BJ (cell line): ENCODE results near the gene GOLGA6L22. TPM values are rescaled to one million over a fixed set of nuclear protein-coding genes. Genes with fewer than 3 reads are reported as not detected.
"Not testable (repeated sequence)": the region's sequence is repeated elsewhere in the genome, so short reads cannot be mapped to it uniquely, and the experiment has no call there.

Experiments
- CTCF ChIA-PET: fragments of 350-600 bp; formaldehyde crosslinking; extraction: SDS; loops from one replicate; lab custom pipeline; 2021; ENCODE audit warnings: antibody characterized with exemption, inconsistent platforms; lab: Yijun Ruan, JAX
- POLR2A ChIA-PET: fragments of 300-600 bp; sonication (Branson Sonifier 250); formaldehyde crosslinking; extraction: SDS; loops from one replicate; lab custom pipeline; 2021; ENCODE audit warnings: antibody characterized with exemption; lab: Charles Lee
- DNase-seq: peaks from one replicate; pipeline ENCODE4 v3.0.0-alpha.2; 2011; ENCODE audit warnings: low read depth
- H3K27me3 ChIP-seq: 2 replicates; pipeline ENCODE4 v1.6.0; 2011; ENCODE audit warnings: low read length; ENCODE audit not compliant: control insufficient read depth, insufficient read depth
- H3K36me3 ChIP-seq: 2 replicates; pipeline ENCODE4 v1.5.1; 2011; ENCODE audit warnings: low read length; ENCODE audit not compliant: control insufficient read depth, insufficient read depth
- H3K4me3 ChIP-seq: 2 replicates; pipeline ENCODE4 v1.5.1; 2011; ENCODE audit warnings: low read depth, mild to moderate bottlenecking, control low read depth, low read length
- polyA plus RNA-seq: library from polyadenylated mRNA; depleted of rRNA; stranded (reverse); fragments of >200 nt; gene quantifications from 2 replicates; pipeline ENCODE4 v1.2.3, GENCODE V29; 2011
- small RNA-seq: library from RNA; depleted of rRNA; stranded (forward); fragments of <200 nt; gene quantifications from one replicate; pipeline ENCODE3, GENCODE V24; 2012; ENCODE audit warnings: low replicate concordance, low read depth; ENCODE audit not compliant: insufficient read length

GOLGA6L22 gene
- polyA plus RNA-seq, 1 experiment: not detected

DNA sequence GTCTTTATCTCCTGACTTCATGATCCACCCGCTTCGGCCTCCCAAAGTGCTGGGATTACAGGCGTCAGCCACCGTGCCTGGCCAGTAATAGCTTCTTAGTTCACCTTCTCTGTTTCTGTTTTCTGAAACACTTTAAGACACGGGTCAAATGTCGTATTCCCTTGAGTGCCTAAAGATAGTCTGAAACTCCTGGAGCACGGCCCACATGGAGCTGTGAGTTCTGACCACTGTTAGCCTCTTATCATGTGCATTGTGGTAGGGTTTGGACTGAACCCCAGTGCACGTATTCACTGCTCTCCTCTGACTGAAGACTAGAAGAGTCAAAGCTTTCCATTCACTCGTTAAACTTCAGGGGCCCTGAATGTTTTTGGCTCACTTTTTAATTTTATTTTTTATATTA lies 48.3 kb downstream of the GOLGA6L22 start:
- CTCF ChIA-PET, H3K4me3 ChIP-seq, H3K36me3 ChIP-seq, POLR2A ChIA-PET, DNase-seq, H3K27me3 ChIP-seq: not testable (repeated sequence)

- CTCF ChIA-PET, DNase-seq, H3K4me3 ChIP-seq, H3K36me3 ChIP-seq, POLR2A ChIA-PET, H3K27me3 ChIP-seq: not testable (repeated sequence)
These were observed 57.4 kb downstream of the GOLGA6L22 start for GRCh38 chr15:22516140-22516539.

Small RNA genes within 50 kb of the gene (small RNA-seq; reads per million reads assigned to genes)
- gene RN7SL545P: not detected
